GM18507 (cell line): ENCODE results near the gene PLIN5.

Experiments
- DNase-seq: peaks from one replicate; pipeline ENCODE4 v3.0.0; 2011; ENCODE audit warnings: low read depth; ENCODE audit not compliant: insufficient read length; ENCODE audit errors: extremely low spot score
- FAIRE-seq: peaks from 2 replicates; lab custom pipeline; 2011; peaks lifted over from hg19 to GRCh38; lab: Jason Lieb, UNC

PLIN5 gene, protein sequence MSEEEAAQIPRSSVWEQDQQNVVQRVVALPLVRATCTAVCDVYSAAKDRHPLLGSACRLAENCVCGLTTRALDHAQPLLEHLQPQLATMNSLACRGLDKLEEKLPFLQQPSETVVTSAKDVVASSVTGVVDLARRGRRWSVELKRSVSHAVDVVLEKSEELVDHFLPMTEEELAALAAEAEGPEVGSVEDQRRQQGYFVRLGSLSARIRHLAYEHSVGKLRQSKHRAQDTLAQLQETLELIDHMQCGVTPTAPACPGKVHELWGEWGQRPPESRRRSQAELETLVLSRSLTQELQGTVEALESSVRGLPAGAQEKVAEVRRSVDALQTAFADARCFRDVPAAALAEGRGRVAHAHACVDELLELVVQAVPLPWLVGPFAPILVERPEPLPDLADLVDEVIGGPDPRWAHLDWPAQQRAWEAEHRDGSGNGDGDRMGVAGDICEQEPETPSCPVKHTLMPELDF

DNA sequence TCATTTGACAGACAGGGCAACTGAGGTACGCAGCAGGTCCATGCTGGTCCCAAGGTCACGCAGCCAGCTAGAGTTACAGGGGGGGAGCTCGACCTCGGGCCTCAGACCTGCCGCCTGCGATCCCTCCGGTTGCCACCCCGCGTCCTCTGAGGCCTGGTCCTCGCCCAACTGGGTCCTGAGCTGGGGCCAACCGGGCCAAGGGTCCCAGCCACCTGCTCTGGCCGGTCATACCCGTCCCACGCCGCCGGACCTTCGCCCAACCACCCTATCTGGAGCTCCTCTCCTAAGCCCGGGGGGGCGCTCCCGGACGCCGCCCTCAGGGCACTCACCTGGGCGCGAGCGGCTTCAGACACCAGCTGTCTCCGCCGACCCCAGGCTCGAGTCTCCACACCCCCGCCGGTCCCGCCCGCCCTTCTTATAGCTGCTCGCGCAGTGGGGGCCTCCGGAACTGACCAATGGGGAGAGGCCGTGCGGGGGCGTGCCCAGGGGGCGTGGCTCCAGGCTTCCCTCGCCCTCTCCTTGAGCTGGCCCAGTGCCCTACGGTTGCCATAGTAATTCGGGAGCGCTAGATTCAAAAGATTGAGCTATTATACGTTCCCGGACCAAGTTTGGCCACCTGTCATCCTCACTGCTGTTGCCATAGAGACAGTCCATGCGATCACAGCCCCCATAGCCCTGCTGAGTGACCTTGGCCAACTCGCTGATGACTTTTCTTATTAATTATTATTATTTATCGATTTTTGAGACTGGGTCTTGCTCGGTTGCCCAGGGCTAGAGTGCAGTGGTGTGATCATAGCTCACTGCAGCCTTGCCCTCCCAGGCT is at the start of gene PLIN5:
TSS of gene PLIN5 (minus strand) at position 389 of the 823 bp plus-strand sequence. CDS start 1,150 bp downstream, outside the sequence.
- FAIRE-seq: no peak

DNA sequence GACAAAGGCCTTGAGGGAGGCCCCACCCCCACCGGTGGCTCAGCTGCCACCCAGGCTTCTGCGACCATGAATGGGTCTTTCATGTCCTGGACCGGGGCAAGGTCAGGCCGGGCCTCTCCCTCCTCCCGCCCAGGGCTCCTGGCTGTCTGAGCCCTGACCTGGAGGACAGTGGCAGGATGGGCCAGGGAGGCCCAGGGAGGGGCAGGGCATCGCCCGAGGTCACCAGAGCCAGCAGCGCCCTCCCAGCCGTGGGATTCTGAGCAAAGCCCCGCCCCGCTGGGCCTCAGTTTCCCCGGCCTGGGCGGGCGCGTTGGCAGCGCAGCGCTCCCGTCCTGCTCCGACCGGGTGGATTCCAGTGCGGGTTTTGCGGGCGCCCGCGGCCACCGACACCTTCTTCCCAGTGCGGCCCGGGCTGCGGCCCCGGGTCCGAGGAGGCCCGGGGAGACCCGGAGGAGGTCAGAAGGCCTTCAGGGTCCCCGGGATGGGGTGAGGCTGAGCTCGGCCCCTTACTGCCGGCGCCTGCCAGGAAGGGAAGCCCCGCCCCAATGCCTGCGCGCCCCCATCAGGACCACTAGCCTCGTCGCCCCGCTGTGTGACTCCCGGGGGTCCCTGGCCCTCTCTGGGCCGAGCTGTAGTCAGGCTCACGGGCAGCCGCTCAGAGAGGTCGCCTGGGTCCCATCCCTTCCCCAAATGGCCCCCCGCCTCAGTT is 49.1 kb upstream of the PLIN5 start:
- DNase-seq (no peak), FAIRE-seq (no peak)

More for the DNA sequence above, at the start of gene PLIN5:
- DNase-seq: peak; percentile 35

DNA sequence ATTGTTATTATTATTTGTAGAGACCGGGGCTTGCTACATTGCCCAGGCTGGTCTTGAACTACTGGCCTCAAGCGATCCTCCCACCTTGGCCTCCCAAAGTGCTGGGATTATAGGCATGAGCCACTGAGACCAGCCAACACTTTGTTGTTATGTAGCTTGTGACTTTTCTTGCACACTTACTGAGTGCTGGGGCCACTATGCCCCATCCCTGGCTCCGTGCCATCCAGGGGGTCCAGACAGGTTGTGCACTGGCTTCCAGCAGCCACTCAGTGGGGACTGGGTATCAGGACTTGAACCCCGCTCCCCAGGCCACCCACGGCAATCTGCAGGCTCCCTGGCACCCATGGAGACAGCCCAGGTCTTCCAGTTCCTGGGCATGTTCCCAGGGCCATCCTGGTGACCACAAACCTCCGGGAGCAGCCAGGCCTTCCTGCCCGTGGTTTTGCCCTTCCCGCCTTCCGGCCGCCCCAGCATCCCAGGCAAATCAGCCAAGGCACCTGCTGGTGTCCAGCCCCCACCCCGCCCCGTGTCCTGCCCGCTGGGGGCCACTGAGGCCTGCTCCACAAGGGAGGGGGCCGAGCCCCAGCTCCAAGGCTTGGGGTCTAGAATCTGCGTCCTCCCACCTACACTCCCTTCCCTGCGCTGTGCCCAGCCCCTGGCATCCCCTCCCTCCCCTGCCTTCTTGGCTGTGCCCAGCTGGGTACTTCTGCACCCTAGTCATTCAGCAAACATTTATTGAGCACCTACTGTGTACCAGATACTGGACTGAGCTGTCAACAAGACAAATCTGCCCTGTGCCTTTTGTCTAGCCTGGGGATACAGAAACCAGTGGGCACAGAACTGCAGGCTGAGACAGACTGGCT is 48.2 kb upstream of the PLIN5 start:
- no peak for FAIRE-seq
- DNase-seq: no peak

DNA sequence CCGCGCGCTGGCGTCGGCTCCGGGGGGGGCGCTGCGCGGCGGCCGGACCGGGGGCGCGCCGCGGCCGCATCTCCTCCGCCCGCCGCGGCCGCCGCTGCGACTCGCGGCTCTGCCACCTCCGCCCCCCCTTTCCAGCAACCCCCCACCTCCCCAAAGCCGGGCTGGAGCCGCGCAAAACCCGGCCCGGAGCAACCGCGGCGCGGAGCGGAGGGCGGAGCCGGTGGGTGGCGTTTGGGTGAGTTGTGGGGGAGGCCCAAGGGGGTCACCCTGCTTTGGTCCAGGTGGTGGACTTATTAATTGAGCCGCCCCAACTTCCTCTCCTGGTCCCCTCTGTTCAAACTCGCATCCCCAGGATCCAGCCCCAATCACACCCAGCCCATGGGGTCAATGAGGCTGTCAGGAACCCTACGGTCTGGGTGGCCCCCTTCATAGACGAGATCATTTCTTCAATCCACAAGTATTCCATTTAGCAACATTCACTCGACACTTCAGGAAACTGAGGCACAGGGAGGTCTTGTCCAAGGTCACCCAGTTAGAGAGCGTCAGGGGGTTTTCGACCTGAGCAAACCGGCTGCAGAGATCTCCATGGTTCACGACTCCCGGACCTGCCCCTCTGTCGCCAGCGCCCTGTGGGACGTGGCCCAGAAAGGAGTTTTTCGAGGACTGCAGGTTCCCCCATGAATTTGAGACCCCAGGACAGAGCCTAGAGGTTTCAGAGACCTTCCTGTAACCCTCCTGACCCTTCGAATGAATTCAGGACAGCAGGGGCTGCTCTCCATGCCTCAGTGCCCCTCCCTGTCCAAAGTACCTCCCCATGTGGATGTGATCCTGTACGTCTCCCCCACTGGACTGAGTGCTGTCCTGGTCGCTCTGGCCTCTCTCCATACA is 46.9 kb upstream of the PLIN5 start:
- FAIRE-seq (no peak), DNase-seq (no peak)

DNA sequence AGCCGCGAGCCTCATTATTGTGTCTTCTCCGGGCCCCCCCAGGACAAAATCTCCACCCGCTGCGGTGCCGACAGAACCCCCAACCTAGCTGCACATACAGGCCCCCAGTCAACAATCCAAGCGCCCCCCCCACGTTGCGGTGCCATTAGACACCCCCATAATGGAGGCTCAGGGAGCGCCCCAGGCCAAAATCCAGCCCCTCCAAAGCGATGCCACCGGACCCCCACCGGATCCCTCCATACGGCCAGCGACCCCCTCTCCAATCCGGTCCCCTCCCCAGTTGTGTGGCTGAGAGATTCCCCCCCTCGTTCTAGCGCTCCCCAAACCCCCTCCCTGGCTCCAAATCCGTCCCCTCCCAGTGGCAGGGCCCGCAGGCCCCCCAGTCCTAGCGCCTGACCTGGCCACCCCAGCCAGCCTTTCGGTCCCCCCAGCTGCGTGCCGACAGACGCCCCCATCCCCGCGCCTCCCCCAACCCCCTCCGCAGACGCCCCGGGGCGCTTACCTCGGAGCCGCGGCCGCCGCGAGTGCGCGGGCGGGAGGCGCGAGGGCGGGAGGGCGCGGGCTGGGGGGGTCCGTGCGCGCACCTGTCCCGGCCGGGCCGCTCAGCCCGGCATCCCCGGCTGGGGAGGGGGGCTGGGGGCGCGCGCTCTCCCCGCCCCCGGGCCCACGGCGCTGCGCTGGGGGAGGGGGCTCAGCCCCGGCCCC is 46.1 kb upstream of the PLIN5 start:
- no peak for DNase-seq
- FAIRE-seq: no peak

DNA sequence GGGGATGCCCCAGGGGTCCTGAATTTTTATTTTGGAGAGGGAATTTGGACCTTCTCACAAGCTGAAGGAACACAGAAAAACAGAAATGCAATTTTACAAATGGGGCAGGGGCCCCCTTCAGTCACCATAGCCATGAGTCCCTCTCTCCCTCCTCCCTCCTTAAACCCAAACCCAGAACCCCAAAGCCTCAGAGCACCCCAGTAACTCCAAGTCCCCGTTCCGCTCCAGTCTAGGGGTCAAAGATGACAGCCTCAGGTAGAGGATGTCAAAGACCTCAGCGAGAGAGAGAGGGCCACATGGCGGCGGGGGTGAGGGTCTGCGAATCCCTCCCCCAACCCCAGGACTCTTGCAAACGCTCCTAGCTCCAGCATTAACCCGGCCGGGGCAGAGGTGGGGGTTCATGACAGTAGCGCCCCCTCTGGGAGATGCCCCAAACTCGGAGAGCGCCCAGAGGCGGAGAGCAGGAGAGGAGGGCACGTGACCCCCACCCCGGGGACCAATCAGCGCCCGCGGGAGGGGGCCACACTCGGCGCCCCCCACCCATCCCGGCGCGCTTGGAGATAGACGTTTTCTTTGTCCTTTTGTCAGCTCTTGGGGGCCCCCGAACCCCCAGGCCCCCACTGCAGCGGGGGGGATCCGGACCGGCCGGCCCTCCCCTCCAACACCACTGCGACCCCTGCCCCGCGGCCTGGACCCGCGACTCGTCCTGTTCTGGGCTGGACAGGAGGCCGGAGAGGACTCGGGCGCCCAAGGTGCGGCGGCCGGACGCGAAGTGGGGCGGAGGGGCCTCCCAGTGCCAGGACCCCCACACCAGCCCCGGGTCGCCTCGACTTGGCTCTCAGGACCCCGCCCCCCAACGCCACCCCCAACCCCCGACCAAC is 45.2 kb upstream of the PLIN5 start:
- FAIRE-seq (no peak), DNase-seq (no peak)

DNA sequence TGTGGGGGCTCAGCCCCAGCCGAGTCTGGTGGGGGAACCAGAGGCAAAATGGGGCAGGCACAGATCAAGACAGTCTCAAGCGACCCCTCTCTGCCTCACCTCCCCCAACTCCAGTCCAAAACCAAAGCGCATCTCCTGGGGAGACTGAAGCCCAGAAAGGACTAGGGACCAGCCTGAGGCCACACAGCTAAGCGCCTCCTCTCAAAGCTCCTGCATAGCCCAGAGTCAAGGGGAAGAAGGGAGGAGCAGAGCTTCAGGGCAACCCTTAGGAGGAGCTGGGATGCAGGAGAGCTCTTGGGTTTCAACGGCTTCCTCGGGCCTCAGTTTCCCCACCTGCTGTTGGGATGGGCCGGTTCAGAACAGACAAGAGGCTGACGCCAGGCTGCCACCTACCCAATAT is 44.4 kb upstream of the PLIN5 start:
- FAIRE-seq (no peak), DNase-seq (no peak)

DNA sequence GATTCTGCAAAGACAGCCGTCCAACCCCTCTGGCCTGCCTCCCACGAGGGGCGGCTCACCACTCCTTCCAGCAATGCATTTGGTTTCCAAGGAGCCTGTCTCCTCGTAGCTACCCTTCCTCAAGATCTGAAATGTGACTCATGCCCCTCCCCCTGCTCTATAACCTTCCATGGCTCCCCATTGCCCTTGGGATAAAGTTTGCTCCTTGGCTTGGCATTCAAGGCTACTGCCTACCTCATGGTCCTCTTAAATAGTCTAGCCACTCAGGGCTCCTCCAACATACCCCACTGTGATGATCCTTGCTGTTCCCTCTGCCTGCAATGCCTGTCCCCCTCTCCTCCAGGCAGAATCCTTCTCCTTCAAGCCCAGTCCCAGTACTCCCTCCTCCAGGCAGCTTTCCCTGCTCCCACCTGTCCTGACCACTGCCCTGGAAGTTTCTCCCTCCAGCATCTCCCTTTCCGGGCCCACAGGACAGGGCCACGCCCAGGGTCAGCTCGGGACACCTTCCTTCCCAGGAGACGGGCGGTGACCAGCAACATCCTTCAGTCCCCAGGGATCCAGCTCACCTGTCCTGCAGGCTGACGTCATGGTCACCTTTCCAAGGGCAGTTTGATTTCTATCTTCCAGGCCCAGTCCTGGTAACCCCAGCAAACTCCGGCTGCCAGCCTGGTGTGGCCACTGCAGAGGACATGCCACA is 43.7 kb upstream of the PLIN5 start:
- FAIRE-seq (no peak), DNase-seq (no peak)

DNA sequence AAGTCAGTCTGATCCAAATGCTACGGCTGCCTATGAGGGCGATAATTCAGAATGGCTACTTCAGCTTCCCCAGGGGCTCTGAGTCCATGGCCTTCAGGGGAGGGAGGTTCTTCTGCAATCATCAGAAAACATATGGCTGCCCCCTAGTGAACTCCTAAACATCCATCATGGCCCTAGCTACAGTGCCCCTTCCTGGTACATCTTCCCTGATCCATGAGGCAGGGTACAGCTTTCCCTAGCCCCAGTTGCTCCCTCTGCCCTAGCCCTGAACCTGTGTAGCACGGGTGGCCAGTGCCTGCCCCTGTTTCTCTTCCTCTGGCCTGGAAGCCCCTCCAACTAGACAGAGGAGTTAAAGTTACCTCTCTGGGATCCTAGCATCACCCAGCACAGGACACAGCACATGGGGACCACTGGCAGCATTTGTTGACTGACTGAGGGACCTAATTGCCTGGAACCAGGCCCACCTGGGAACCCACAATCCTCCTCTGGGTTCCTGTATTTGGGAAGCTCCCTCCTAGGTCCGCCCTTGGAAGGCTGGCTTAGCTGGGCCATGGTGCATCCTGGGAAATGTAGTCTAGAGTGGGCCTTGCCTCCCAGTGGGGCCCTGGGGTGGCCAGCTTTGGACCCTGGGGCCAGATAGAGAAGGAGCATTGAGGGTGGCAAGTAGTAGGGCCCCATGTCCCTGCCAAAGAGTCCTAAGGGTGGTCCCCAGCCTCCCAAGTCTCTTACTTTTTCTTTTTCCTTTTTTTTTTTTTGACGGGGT is 42.2 kb upstream of the PLIN5 start:
- no peak for FAIRE-seq
- no peak for DNase-seq

DNA sequence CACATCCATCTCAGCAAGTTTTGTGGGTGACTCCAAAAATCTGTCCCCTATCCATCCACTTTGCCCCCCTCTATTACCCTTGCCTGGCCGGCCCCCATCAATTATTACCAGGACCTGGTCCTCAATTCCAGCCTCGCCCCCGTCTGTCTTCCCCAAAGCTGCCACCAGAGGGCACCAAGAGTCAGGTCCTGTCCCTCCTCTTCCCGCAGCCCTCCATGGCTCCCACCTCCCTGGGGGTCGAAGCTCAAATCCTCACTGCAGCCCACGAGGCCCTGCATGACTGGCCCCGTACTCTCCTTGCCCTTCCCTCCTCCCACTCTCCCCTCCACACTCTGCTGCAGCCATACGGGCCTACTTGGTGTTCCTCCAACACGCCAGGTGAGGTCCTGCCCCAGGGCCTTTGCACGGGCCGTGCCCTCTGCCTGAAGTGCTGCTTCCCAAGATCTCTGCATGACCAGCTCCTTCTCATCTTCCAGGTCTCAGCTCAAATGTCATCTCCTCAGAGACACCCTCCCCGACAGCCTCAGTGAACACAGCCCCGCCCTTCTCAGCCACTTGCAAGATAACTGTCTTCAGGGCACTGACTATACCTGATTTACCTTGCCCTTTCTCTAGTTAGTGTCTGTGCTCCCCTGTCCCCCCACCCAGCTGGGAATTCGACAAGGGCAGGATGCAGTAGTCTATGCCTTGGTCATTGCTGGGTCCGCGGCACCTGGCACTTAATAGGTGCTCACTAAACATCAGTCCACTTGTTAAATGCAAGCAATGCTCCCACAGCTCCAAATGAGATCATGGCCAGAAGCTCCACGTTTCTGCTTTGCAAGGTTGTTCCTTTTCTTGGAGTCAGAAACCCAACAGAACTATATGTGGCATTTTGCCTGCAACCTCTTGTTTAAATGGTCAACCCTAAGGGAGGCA is 41.3 kb upstream of the PLIN5 start:
- FAIRE-seq (peak; percentile 47), DNase-seq (peak; percentile 71)

DNA sequence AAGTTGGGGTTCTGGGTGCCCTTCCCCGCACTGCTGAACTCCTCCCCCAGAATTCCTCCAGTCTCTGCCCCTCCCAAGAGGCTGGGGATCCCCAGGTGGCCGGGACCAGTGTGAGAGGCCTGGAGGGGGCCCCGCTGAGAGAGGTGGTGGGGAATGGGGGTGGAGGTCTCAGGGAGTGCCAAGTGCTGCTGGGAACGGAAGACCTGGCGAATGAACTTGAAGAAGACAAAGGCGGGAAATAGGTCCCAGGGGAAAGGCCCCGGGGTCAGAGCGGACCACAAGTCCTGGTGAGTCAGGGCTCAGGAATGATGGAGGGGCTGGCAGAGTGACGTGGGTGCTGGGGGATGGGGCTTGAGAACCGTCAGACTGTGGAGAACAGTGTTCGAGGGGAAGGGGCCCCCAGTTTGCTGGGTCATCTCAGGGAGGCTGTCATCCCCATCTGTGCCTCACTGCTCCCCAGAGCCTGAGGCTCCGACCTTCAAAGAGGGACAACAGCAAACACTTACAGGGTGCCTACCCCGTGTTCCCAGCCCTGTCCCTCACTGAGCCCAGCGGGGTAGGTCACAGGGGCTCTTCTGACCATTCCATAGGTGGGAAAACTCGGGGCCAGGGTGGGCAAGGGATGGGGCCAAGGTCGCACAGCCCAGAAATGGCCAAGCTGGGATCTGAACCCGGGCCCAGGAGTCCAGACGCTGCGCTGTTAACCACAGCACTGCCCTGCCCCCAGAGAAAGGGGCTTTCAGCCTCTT is 40.4 kb upstream of the PLIN5 start:
- FAIRE-seq (no peak), DNase-seq (no peak)

DNA sequence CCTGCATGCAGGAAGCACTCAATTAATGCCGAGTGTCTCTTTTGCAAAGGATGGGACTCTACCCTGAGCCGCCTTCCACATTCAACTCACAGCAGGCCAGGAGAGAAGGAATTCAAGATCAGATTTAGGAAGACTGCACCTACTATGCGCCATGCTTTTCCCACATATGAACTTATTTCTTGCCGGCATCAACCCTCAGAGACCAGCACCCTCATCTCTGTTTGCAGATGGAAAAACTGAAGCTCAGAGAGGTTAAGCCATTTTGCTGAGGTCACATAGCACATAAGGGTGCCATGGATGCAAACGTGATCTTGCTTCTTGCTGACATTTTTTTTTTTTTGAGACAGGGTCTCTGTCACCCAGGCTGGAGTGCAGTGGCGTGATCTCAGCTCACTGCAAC is 38.7 kb upstream of the PLIN5 start:
- DNase-seq (no peak), FAIRE-seq (no peak)

DNA sequence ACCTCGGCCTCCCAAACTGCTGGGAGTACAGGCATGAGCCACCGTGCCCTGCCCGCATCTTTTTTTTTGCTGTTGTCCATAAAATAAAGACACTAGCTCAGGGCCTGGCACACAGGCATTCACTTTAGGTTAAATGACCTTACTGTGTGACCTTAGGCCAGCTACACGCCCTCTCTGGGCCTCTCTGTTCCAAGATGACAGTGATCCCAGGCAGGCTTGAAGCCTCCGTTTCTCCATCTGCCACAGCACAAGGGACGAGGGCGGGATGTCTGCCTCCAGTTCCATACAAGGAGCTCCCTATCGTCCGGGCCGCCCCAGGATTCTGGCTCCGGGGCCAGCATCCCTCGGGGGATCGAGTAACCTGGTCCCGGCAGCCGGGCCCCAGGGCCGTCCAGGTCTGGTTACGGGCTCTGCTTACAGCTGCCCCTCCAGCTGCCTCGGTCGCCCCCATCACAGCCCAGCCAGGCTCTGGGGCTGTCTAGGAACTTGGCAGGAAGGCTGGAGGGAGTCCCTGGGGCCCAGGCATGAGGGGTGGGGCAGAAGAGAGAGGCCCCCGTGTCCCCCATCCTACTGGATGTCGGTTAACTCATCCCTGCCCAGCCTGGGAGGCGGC is 36.4 kb upstream of the PLIN5 start:
- DNase-seq: no peak
- no peak for FAIRE-seq
